CD4-positive, alpha-beta memory T cell (primary cell): Measurements from ENCODE around the gene TFAP2B. TPM values are rescaled to one million over a fixed set of nuclear protein-coding genes. Genes with fewer than 3 reads are reported as not detected.

Experiments used
- CTCF ChIA-PET: fragments of 350-600 bp; sonication (Branson Sonifier 250); formaldehyde crosslinking; loops from one replicate; lab custom pipeline; 2021; ENCODE audit warnings: inconsistent platforms; ENCODE audit not compliant: partially characterized antibody; lab: Charles Lee
- POLR2A ChIA-PET: fragments of 350-600 bp; sonication (Branson Sonifier 250); formaldehyde crosslinking; loops from one replicate; lab custom pipeline; 2021; ENCODE audit not compliant: partially characterized antibody; lab: Charles Lee
- DNase-seq, 5 donors: peaks; one replicate each; pipeline versions ENCODE4 v3.0.0 to v3.0.0-alpha.2; 2020 to 2022; ENCODE audit warnings: mixed read lengths in 1 of 5
- H3K27ac ChIP-seq: one replicate; pipeline ENCODE4 v1.7.0; 2013; ENCODE audit warnings: low read depth, low read length
- H3K27me3 ChIP-seq: 2 replicates; pipeline ENCODE4 v1.7.0; 2013; ENCODE audit warnings: mild to moderate bottlenecking, low read length, moderate library complexity; ENCODE audit not compliant: insufficient read depth
- H3K36me3 ChIP-seq: 2 replicates; pipeline ENCODE4 v1.7.0; 2013; ENCODE audit warnings: mild to moderate bottlenecking, low read length, moderate library complexity; ENCODE audit not compliant: insufficient read depth
- H3K4me1 ChIP-seq: 2 replicates; pipeline ENCODE4 v1.7.0; 2013; ENCODE audit warnings: mild to moderate bottlenecking, low read length, moderate library complexity; ENCODE audit not compliant: insufficient read depth
- H3K4me3 ChIP-seq, 2 donors: one replicate each; pipeline ENCODE4 v1.7.0; 2013; ENCODE audit warnings: low read length in 2 of 2, mild to moderate bottlenecking in 1 of 2
- H3K9me3 ChIP-seq, 2 donors: one replicate each; pipeline ENCODE4 v1.7.0; 2013; ENCODE audit warnings: low read length in 2 of 2, control low read depth in 1 of 2; ENCODE audit not compliant: control insufficient read depth in 1 of 2
- H3K27ac Mint-ChIP-seq, 7 donors: one replicate each; pipeline ENCODE4 v1.8.0; 2020 to 2021; ENCODE audit warnings: mixed read lengths in 7 of 7, mild to moderate bottlenecking in 6 of 7, inconsistent platforms in 3 of 7, moderate library complexity in 3 of 7
- H3K27me3 Mint-ChIP-seq, 2 donors: one replicate each; pipeline ENCODE4 v1.8.0; 2020 to 2021; ENCODE audit warnings: mixed read lengths in 2 of 2
- H3K36me3 Mint-ChIP-seq, 2 donors: one replicate each; pipeline ENCODE4 v1.8.0; 2020 to 2021; ENCODE audit warnings: mixed read lengths in 2 of 2, inconsistent platforms in 1 of 2, mild to moderate bottlenecking in 1 of 2
- H3K4me1 Mint-ChIP-seq, 4 donors: one replicate each; pipeline ENCODE4 v1.8.0; 2020 to 2021; ENCODE audit warnings: mixed read lengths in 4 of 4, mild to moderate bottlenecking in 1 of 4
- H3K4me3 Mint-ChIP-seq, 8 donors: one replicate each; pipeline ENCODE4 v1.8.0; 2020 to 2021; ENCODE audit warnings: mixed read lengths in 8 of 8, mild to moderate bottlenecking in 7 of 8, moderate library complexity in 6 of 8, inconsistent platforms in 3 of 8
- H3K9me3 Mint-ChIP-seq, 8 donors: one replicate each; pipeline ENCODE4 v1.8.0; 2020 to 2021; ENCODE audit warnings: mixed read lengths in 8 of 8, mild to moderate bottlenecking in 5 of 8, inconsistent platforms in 3 of 8, moderate library complexity in 1 of 8
- intact Hi-C: fragments of 100-400 bp; cut with micrococcal nuclease; formaldehyde crosslinking; loops from one replicate; pipeline ENCODE4 v1.15.1; 2023
- polyA plus RNA-seq, 2 donors: library from polyadenylated mRNA; unstranded; fragments of 300-500 nt; fragmentation: Illumina TruSeq; gene quantifications; one replicate each; pipeline ENCODE4 v1.2.3, GENCODE V29; 2021
- total RNA-seq, 2 experiments: library from RNA; stranded (reverse); gene quantifications; one replicate each; pipeline ENCODE4 v1.2.3, GENCODE V29; 2021

Gene TFAP2B
- total and polyA plus RNA-seq, 4 experiments from 2014 or later, result not detected

DNA sequence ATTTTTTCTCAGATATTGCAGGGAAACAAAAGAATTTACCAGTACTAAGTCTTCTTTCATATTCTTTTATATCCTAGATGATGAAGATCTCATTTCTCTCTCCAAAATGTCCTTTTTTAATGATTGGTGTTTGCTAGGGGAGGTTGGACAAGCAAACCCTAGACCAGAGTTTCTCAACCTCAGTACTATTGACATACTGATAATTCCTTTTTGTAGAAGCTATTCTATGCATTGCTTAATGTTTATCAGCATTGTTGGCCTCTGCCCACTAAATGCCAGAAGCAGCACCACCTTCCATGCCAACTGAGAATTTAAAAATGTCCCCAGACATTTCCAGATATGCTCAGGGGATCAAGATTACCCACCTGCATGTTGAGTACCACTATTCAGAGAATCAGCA is 14.4 kb upstream of the TFAP2B start:
- intact Hi-C loops, result no loop called here
- Mint-ChIP-seq H3K36me3 (no peaks in the 10 kb centered on the region), H3K4me3 (no peak overlapping the region), H3K4me1 (no peaks in the 10 kb centered on the region), H3K27me3 (no peaks in the 10 kb centered on the region), H3K27ac (no peak overlapping the region), H3K9me3 (peaks cover 0 to 4% (median 0%) of the 10 kb centered on the region in 8 donors)
- Histone ChIP-seq H3K27ac (no peak overlapping the region), H3K4me3 (no peak overlapping the region), H3K27me3 (no peaks in the 10 kb centered on the region), H3K9me3 (no peaks in the 10 kb centered on the region), H3K4me1 (no peaks in the 10 kb centered on the region), H3K36me3 (no peaks in the 10 kb centered on the region)
- DNase-seq, result no peak
- CTCF ChIA-PET, result no interaction called here
- POLR2A ChIA-PET, result no interaction called here

DNA sequence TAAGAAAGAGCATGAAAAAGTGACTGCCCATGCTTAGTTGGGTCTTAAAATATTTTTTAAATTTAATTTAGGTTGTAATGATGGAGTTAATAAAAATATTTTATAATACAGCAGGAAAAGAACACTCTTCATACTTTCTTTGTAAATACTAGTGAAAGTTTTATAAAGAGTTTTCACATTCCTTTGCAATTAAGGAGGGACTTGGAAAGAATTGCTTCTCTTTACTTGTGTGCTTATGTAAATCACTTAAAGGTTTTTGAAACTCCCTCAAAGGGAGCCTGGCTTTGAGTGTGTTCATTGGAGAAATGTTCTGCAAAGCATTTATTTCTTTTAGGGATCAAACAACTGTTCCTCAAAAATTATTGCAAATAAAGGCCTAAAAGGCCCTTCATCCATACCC is 11.6 kb upstream of the TFAP2B start:
- no peak overlapping the region for H3K4me3 ChIP-seq
- H3K27ac Mint-ChIP-seq, result no peak overlapping the region
- H3K27me3 ChIP-seq, result no peaks in the 10 kb centered on the region
- peaks cover 0 to 2% of the 10 kb centered on the region in 2 donors for H3K27me3 Mint-ChIP-seq
- no peaks in the 10 kb centered on the region for H3K4me1 Mint-ChIP-seq
- H3K4me3 Mint-ChIP-seq, result no peak overlapping the region
- H3K9me3 ChIP-seq, result no peaks in the 10 kb centered on the region
- peaks cover 0 to 5% (median under 1%) of the 10 kb centered on the region in 8 donors for H3K9me3 Mint-ChIP-seq
- no peaks in the 10 kb centered on the region for H3K36me3 ChIP-seq
- no peaks in the 10 kb centered on the region for H3K36me3 Mint-ChIP-seq
- POLR2A ChIA-PET, result no interaction called here
- intact Hi-C loops, result no loop called here
- no peaks in the 10 kb centered on the region for H3K4me1 ChIP-seq
- CTCF ChIA-PET, result no interaction called here
- DNase-seq, result no peak
- H3K27ac ChIP-seq, result no peak overlapping the region

DNA sequence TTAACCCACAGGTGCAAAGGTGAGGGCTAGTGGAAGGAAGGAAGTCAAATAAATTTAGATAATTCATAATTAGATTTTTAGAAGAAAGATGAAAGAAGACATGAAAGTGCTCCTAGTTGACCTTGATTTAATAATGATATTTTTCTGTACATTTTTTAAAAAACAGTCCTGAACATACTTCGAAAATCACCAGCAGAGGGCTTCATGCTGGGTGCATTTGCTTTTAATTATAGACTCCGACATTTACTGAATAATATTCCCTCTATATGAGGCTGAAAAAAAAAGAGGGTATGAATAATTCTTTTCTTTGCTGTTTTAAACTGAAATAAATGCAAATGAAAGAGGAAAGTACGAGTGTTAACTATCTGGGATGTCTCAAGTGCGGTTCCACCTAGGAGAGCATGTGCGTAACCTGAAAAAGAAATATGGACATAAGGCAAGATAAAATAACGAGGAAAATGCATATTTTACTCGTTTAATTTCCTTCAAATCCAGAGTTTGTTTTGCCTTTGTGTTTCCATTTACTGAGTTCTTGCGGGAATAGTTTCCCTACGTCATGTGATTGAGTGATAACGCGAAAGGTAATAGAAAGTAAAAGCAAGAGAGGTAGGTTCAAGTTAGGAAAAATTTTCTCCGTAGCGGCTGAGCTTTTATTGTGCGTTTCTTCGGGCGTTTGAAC is 3.1 kb upstream of the TFAP2B start:
- Histone ChIP-seq H3K9me3 (no peaks in the 10 kb centered on the region), H3K4me3 (peak overlapping the region; percentile 30 to 41), H3K36me3 (no peaks in the 10 kb centered on the region), H3K27me3 (no peaks in the 10 kb centered on the region), H3K4me1 (peaks cover 6% of the 10 kb centered on the region), H3K27ac (no peak overlapping the region)
- intact Hi-C loops, result no loop called here
- Mint-ChIP-seq H3K36me3 (no peaks in the 10 kb centered on the region), H3K9me3 (peaks cover 0 to 6% (median 1%) of the 10 kb centered on the region in 8 donors), H3K27ac (peak overlapping the region in 1 of 7 donors; percentile 8), H3K4me3 (peak overlapping the region; percentile 84 to 91 (median 87)), H3K27me3 (peaks cover 22 to 45% of the 10 kb centered on the region in 2 donors), H3K4me1 (peaks cover 10 to 22% (median 14%) of the 10 kb centered on the region in 4 donors)
- POLR2A ChIA-PET, result no interaction called here
- CTCF ChIA-PET, result interaction anchor here (1.0 kb wide), 1 partner anchor 1205 kb away, joined by 6 read pairs; no protein-coding TSS in a partner anchor
- DNase-seq, result no peak

DNA sequence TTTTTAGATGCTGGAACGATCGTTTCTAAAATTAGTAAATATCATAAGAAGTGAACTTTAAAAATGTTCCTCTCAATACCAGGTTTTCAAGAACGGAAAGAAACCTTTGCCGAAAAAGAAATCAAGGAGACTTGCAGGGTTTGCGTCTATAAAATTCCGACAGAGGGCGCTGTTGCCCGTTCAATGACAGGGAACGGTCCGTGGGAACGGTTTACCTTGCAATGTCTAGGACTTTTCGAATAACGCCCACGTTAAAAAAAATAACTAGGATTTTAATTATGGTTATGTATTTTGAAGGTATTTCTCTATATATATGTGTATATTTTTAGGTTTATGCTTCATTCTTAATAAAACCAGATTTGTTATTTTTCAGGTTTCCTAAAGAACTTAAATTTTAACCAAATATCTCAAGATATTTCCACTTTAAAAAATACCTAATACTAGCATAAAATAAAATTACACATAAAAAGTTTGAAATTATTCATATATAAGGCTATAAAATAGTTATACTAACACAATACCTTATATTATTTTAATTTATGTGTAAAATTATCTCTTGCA is 2.5 kb upstream of the TFAP2B start:
- H3K4me3 Mint-ChIP-seq, result peak overlapping the region; percentile 84 to 91 (median 87)
- Histone ChIP-seq H3K9me3 (no peaks in the 10 kb centered on the region), H3K4me3 (peak overlapping the region; percentile 30 to 41), H3K27ac (no peak overlapping the region), H3K27me3 (no peaks in the 10 kb centered on the region), H3K4me1 (peaks cover 7% of the 10 kb centered on the region), H3K36me3 (no peaks in the 10 kb centered on the region)
- peak overlapping the region in 1 of 7 donors; percentile 8 for H3K27ac Mint-ChIP-seq
- intact Hi-C loops, result no loop called here
- peaks cover 11 to 24% (median 15%) of the 10 kb centered on the region in 4 donors for H3K4me1 Mint-ChIP-seq
- CTCF ChIA-PET, result interaction anchor here (0.7 to 1.0 kb wide), 2 partner anchors 40 to 1204 kb away, joined by 5 to 6 read pairs; no protein-coding TSS in a partner anchor
- POLR2A ChIA-PET, result no interaction called here
- peaks cover 25 to 49% of the 10 kb centered on the region in 2 donors for H3K27me3 Mint-ChIP-seq
- peak in 4 of 5 donors; percentile 19 to 27 (median 24) for DNase-seq
- H3K36me3 Mint-ChIP-seq, result peaks cover 0 to 1% of the 10 kb centered on the region in 2 donors
- peaks cover 0 to 6% (median 2%) of the 10 kb centered on the region in 8 donors for H3K9me3 Mint-ChIP-seq

DNA sequence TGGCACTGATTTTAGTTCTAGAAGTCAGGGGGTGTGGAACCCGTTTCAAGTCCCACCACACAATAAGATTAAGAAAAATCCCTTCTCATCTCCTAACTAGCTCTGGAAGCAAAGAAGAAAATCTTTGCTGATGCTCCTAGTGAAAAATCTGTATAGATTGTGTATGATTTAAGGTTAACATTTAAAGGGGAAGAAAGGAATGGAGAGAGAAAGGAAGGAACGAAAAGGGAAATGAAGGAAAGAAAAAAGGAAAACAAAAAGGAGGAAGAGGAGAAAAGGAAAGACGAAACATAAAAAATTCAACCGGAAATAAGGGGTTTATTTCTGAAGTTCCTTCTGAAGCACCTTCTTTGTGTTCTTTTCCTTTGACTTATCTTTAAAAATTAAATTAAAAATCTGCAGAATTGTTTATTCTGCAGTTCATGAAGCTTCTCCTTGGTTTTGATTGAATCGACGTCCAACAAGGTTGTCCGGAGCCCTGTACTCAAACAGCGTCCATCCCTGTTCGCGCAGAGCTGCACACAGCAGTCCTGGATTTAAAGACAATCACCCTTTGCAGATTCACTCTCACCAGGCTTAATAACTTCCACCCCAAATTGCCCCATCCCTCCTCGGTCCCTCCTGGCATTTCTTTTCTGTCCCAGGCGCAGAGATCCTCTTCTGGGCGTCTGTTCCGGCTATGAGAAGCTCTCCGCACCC is 1.6 kb upstream of the TFAP2B start:
- Mint-ChIP-seq H3K4me1 (peaks cover 11 to 29% (median 18%) of the 10 kb centered on the region in 4 donors), H3K9me3 (peaks cover 0 to 7% (median 2%) of the 10 kb centered on the region in 8 donors), H3K27ac (no peak overlapping the region), H3K4me3 (peak overlapping the region in 3 of 8 donors; percentile 39 to 44 (median 40)), H3K27me3 (peaks cover 32 to 56% of the 10 kb centered on the region in 2 donors), H3K36me3 (peaks cover 0 to 4% of the 10 kb centered on the region in 2 donors)
- no peak overlapping the region for H3K27ac ChIP-seq
- ChIA-PET CTCF (interaction anchor here (0.7 kb wide), 1 partner anchor 39 kb away, joined by 5 read pairs; no protein-coding TSS in a partner anchor), POLR2A (no interaction called here)
- H3K36me3 ChIP-seq, result no peaks in the 10 kb centered on the region
- no peaks in the 10 kb centered on the region for H3K27me3 ChIP-seq
- intact Hi-C loops, result no loop called here
- no peak for DNase-seq
- H3K9me3 ChIP-seq, result no peaks in the 10 kb centered on the region
- H3K4me3 ChIP-seq, result no peak overlapping the region
- peaks cover 7% of the 10 kb centered on the region for H3K4me1 ChIP-seq

DNA sequence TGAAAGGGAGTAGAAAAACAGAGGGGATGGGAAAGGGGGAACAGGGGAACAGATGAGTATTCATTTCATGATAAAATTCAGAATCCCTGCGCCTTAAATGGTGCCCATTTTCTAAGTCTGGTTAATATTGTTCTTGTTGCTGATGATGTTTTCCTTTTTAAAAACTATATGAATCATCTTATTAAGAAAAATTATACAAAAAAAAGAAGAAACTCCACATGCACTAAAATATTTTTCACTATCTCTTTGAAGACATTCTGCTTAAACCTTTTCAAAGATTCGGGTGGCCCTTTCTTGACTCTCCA is 1.1 kb upstream of the TFAP2B start:
- no peak overlapping the region for H3K4me3 ChIP-seq
- DNase-seq, result no peak
- Mint-ChIP-seq H3K27me3 (peaks cover 37 to 61% of the 10 kb centered on the region in 2 donors), H3K4me3 (peak overlapping the region in 2 of 8 donors; percentile 39 to 44), H3K27ac (no peak overlapping the region), H3K9me3 (peaks cover 0 to 12% (median 2%) of the 10 kb centered on the region in 8 donors), H3K4me1 (peaks cover 11 to 29% (median 18%) of the 10 kb centered on the region in 4 donors), H3K36me3 (peaks cover 0 to 4% of the 10 kb centered on the region in 2 donors)
- no peaks in the 10 kb centered on the region for H3K36me3 ChIP-seq
- no peaks in the 10 kb centered on the region for H3K27me3 ChIP-seq
- no peaks in the 10 kb centered on the region for H3K9me3 ChIP-seq
- CTCF ChIA-PET, result no interaction called here
- POLR2A ChIA-PET, result no interaction called here
- intact Hi-C loops, result no loop called here
- no peak overlapping the region for H3K27ac ChIP-seq
- H3K4me1 ChIP-seq, result peaks cover 7% of the 10 kb centered on the region

DNA sequence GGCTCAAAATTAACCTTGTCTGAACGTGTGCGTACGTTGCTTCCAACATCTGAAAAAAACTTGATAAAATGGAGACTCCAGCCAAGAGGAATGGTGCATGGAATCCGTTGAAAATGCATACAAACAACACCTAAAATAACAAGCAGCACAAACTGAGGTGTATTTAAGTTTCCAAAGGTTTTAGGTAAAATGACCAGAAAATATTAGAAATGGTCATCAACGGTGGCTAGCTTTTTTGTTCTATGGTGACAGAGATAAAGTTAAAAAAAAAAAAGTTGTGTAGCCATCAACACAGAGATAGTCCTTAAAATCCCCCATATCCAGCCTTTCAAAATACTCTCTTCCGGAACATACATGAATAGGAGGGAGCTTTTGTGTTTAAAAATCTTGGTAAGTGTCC is 651 bp upstream of the TFAP2B start:
- intact Hi-C loops, result no loop called here
- Histone ChIP-seq H3K36me3 (no peaks in the 10 kb centered on the region), H3K4me3 (no peak overlapping the region), H3K4me1 (peaks cover 7% of the 10 kb centered on the region), H3K27ac (no peak overlapping the region), H3K27me3 (no peaks in the 10 kb centered on the region), H3K9me3 (no peaks in the 10 kb centered on the region)
- no peak overlapping the region for H3K27ac Mint-ChIP-seq
- no peak overlapping the region for H3K4me3 Mint-ChIP-seq
- CTCF ChIA-PET, result interaction anchor here (0.7 kb wide), 1 partner anchor 393 kb away, joined by 3 read pairs; no protein-coding TSS in a partner anchor
- H3K36me3 Mint-ChIP-seq, result peaks cover 0 to 4% of the 10 kb centered on the region in 2 donors
- H3K27me3 Mint-ChIP-seq, result peaks cover 39 to 63% of the 10 kb centered on the region in 2 donors
- H3K9me3 Mint-ChIP-seq, result peaks cover 0 to 13% (median 2%) of the 10 kb centered on the region in 8 donors
- POLR2A ChIA-PET, result no interaction called here
- H3K4me1 Mint-ChIP-seq, result peaks cover 11 to 29% (median 18%) of the 10 kb centered on the region in 4 donors
- no peak for DNase-seq
